Left renal pelvis (tissue), 4 donors: ENCODE results near the gene HS6ST1. TPM values are rescaled to one million over a fixed set of nuclear protein-coding genes. Genes with fewer than 3 reads are reported as not detected.

Experiments
- DNase-seq, 4 donors: peaks; one replicate each; pipeline ENCODE4 v3.0.0-alpha.2; 2013; ENCODE audit warnings: low read depth in 4 of 4, low spot score in 3 of 4
- polyA plus RNA-seq, 4 donors: library from polyadenylated mRNA; unstranded; fragments of 120-200 nt; gene quantifications; one replicate each; pipeline ENCODE4 v1.2.1, GENCODE V29; 2013; ENCODE audit not compliant: insufficient read length in 4 of 4

Gene HS6ST1
- polyA plus RNA-seq, 4 donors: 51.6 to 108 (median 77.2) TPM

GRCh38 chr2:128311755-128312341 is 6.8 kb downstream of the HS6ST1 start:
- no peak for DNase-seq

- no peak for DNase-seq
Observed at GRCh38 chr2:128311216-128311754, 7.4 kb downstream of the HS6ST1 start.

- no peak for DNase-seq
Observed at GRCh38 chr2:128310761-128311160, 7.9 kb downstream of the HS6ST1 start.

GRCh38 chr2:128310094-128310716 is 8.5 kb downstream of the HS6ST1 start:
- DNase-seq: no peak

DNA sequence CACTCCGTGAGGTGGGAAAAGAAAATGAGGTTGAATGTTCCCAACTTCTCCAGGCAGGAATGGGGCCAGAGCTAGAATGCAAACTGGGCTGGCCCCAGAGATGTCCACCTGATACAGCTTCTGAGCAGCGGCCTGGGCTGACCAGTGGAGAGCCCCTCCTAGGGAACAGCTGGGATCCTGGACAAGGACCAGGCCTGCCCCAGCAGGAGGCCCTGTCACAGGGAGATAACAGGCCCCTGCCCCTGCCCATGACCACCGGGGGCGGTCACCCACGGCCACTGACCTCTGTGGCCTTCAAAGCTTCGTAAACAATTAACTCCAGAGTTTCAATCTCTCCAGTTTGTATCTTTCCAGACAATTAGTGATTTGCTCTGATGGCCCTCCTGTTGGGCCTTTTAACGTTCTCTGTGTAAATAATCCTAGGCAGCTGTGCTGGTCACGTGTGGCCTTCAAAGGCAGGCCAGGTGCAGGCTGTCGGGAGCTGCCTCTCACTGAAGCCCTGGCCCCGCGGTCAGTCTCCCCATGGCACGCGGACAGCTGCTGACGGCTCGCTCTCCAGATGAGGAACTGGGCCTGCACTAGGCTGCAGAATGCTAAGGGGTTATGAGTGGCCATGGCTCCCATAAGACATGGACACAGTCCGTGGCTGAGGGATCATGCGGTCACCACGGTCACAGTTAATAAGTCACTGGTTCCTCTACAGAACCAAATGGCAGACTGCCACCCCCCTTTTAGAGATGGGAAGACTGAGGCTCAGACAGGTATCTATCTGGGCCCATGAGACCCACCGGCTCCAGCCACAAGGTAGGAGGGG is 9.2 kb downstream of the HS6ST1 start:
- DNase-seq: no peak

GRCh38 chr2:128308889-128309279 is 9.8 kb downstream of the HS6ST1 start:
- DNase-seq: no peak

DNA sequence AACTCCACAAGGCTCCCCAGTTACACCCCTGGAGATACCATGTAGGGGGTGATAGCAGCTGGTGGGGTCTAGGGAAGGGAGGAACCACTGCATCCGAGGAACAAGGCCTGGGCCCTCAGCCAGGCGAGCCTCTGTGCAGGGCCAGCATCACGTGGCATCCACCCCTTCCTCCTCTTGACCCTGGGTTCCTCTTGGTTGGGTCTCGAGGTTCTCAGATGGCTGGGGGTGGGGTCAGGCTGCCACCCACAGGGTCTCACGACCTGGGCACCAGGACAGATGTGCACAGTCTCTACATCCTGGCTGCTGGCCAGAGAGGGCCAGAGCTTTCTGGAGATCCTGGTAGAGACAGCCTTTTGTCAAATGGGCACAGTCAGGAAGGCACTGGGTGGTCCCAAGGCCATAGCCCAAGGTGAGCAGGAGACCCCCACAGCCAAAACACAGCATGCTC is 10.4 kb downstream of the HS6ST1 start:
- DNase-seq: no peak

DNA sequence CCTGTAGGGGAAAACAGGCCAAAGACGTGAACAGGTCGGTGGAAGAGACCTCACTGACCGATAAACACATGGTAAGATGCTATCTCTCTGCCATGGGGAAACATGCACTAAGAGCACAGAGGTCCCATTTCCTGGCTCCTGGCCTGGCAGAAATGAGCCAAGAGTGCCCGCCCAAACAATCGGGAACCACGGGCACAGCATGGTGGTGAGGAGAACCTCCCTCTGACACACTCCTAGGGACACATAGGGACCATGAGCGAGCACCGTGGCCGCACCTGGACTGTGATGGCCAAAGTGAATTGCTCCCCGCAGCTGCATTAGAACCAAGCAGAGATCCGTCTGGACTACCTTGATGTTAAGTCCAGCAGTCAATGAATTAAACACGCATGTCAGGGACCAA is 11.1 kb downstream of the HS6ST1 start:
- no peak for DNase-seq

DNA sequence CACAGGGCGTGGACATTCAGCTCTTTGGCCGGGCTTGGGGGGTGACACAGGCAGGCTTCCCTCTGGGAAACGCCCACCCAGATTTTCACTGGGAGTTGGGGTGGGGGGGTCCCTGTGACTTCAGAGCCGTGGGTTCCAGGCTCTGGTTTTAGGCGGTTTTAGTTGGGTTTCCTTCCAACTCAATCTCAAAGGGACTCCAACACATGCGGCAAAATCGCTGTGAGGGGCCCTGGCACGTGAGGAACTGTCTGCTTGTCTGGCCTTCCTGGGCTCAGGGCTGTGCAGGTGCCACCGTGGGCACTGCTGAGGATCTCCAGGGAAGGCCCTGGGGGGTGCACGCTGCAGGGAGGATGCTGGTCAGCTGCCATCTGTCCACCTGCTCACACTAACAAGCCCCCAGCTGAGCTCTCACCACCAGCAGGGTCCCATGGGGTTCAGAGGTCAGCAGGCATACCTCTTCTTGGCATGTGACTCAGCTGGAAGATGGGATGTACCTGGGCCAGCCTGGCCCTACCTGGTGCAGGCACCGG is 11.7 kb downstream of the HS6ST1 start:
- DNase-seq: no peak

GRCh38 chr2:128306081-128306930 is 12.4 kb downstream of the HS6ST1 start:
- no peak for DNase-seq

GRCh38 chr2:128305555-128306080 is 13.1 kb downstream of the HS6ST1 start:
- no peak for DNase-seq

- peak; percentile 70 to 87 (median 80) for DNase-seq
Observed at GRCh38 chr2:128304715-128305554, 13.7 kb downstream of the HS6ST1 start.

DNA sequence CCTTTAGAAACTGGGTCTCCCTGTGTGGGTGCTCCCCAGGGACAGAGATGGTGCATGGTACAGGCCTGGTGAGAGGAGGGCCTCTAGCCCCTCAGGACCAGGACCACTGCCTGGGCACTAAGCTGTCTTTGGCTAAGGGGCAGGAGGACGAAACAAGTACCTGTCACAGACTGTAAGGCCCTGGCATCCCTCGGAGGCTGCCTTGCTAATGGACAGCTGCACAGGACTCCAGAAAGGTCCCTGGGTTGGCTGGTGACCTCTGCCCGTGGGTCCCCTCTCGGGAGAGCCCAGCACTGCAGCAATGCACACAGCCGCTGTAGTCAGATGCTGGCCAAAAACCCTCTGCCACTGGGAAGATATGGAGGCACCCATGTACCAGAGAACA is 14.3 kb downstream of the HS6ST1 start:
- no peak for DNase-seq

DNA sequence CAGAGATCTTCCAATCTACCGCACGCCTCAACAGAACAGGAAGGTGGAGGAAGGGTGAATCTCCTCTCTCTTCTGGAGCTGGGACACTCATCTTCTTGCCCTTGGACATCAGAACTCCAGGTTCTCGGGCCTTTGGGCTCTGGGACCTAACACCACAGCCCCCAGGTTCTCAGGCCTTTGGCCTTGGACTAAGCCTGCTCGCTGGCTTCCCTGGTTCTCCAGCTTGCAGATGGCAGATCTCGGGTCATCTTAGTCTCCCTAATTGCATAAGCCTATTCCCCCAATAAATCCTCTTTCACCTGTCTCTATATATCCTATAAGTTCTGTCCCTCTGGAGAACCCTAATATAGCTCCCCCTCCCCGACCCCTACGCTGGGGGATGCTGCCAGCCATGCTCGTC is 14.8 kb downstream of the HS6ST1 start:
- no peak for DNase-seq

- no peak for DNase-seq
Observed at GRCh38 chr2:128303095-128303791, 15.4 kb downstream of the HS6ST1 start.

DNA sequence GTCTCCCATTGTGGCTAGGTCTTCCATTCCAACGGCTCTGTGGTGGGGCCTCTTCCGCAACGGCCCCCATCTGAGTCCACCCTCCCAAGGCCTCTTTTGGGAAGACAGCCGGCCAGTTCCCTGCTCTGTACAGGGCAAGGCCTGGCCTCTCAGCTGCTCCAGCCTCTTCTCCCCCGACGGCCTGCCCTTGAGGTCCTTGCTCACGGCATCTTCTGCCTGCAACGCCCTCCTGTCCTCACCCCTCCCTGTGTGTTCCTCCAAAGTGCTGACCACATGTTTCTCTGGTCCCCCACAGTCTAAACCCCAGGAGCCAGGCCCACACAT is 16.0 kb downstream of the HS6ST1 start:
- no peak for DNase-seq

DNA sequence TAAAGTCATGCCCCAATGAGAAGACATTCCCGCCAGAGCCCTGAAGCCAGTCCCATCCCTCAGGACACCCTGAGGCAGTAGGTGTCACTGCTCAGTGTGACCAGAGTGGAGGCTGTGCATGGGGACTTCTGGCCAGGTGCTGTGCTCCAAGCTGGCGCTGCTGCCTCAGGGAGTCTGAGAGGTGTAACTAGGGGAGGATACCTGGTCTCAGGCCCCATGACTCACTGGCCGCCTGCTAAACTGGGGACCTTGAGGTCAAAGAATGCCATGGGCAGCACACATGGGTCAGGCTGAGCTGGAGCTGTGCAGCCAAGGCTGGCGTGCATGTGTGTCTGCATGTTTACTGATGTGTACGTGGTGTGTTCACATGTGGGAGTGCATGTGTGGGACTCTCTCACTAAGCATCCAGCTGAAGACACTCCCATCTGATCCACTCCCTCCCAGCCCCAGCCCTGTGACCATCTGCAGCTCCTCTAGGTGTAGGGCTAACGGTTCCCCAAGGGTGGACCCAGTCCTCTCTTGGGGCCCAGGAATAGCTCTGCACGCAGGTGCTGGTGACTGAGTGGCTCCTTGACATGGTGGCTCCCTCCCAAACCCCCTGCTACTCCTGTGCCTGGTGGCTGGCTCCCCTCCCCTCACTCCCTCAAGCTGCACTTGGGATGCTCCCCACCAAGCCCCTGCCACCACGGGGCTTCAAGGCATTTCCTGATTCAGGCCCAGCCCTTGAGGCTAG is 16.5 kb downstream of the HS6ST1 start:
- DNase-seq: no peak

- no peak for DNase-seq
Observed at GRCh38 chr2:128301501-128301966, 17.1 kb downstream of the HS6ST1 start.
